Measurements from ENCODE around the gene MRGPRG.

The MRGPRG gene

GRCh38 chr11:3225826-3226750, 7.5 kb upstream of the MRGPRG start:
- DNase-seq (ENCODE audit: low read depth in 2 of 2): no peak

- DNase-seq (ENCODE audit: low read depth in 2 of 2): no peak
Observed at GRCh38 chr11:3225159-3225758, 6.6 kb upstream of the MRGPRG start.

GRCh38 chr11:3224401-3225057, 5.9 kb upstream of the MRGPRG start:
- no peak for DNase-seq (ENCODE audit: low read depth in 2 of 2)

- DNase-seq (ENCODE audit: low read depth in 2 of 2): no peak
Observed at GRCh38 chr11:3223932-3224381, 5.3 kb upstream of the MRGPRG start.

GRCh38 chr11:3222941-3223915, 4.6 kb upstream of the MRGPRG start:
- no peak for DNase-seq (ENCODE audit: low read depth in 2 of 2)

- no peak for DNase-seq (ENCODE audit: low read depth in 2 of 2)
Observed at GRCh38 chr11:3222003-3222855, 3.6 kb upstream of the MRGPRG start.

GRCh38 chr11:3221408-3222002, 2.9 kb upstream of the MRGPRG start:
- no peak for DNase-seq (ENCODE audit: low read depth in 2 of 2)

- no peak for DNase-seq (ENCODE audit: low read depth in 2 of 2)
Observed at GRCh38 chr11:3220521-3221407, 2.2 kb upstream of the MRGPRG start.

GRCh38 chr11:3220101-3220500, 1.5 kb upstream of the MRGPRG start:
- DNase-seq (ENCODE audit: low read depth in 2 of 2): no peak

GRCh38 chr11:3219281-3219892, 774 bp upstream of the MRGPRG start:
- DNase-seq (ENCODE audit: low read depth in 2 of 2): no peak

- no peak for DNase-seq (ENCODE audit: low read depth in 2 of 2)
Observed at GRCh38 chr11:3217818-3218482, 663 bp downstream of the MRGPRG start.

GRCh38 chr11:3216027-3216525, 2.5 kb downstream of the MRGPRG start:
- no peak for DNase-seq (ENCODE audit: low read depth in 2 of 2)

- DNase-seq (ENCODE audit: low read depth in 2 of 2): no peak
Observed at GRCh38 chr11:3215346-3216026, 3.1 kb downstream of the MRGPRG start.

GRCh38 chr11:3214420-3214699, 4.3 kb downstream of the MRGPRG start:
- no peak for DNase-seq (ENCODE audit: low read depth in 2 of 2)

GRCh38 chr11:3213659-3214419, 4.8 kb downstream of the MRGPRG start:
- DNase-seq (ENCODE audit: low read depth in 2 of 2): no peak

GRCh38 chr11:3208272-3208671, 10.3 kb downstream of the MRGPRG start:
- DNase-seq (ENCODE audit: low read depth in 2 of 2): no peak
